Measurements from ENCODE around the gene MUCL3. TPM values are rescaled to one million over a fixed set of nuclear protein-coding genes. Genes with fewer than 3 reads are reported as not detected.

MUCL3 gene
- total and polyA plus RNA-seq, 10 of the 15 experiments (the other 5 are each of a cell fraction or from before 2014, with no cell fraction given) = 0.03 to 1.4 (median 0.61) TPM

DNA sequence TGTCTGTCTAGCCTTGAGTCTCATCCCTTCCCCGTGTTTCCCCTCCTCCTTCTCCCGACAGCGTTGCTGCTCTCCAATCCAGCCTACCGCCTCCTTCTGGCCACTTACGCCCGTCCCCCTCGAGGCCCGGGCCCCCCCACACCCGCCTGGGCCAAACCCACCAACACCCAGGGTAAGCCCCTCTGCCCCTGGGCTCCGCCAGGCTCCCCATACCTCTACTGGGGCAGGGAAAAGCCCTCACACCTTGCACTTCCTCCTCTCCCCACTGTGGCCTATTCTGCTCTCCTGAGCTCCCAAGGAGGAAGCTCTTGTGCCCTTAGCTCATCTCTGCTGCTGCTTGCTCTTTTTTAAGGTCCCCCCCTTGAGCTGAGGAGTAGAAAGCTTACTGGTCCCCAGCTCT lies 45.4 kb upstream of the MUCL3 start:
- Histone ChIP-seq H3K9me3 (replicated peaks; ENCODE audit: control insufficient read depth, insufficient read depth, low read length) (no peaks in the 10 kb centered on the region), H3K79me2 (ENCODE audit: control insufficient read depth, insufficient read depth, low read length) (no peaks in the 10 kb centered on the region), H3K27me3 (replicated peaks in 1 of 2; ENCODE audit: control insufficient read depth in 2 of 2, insufficient read depth in 2 of 2, low read length in 1 of 2) (no peaks in the 10 kb centered on the region), H3K36me3 (ENCODE audit: control insufficient read depth in 2 of 2, insufficient read depth in 2 of 2, low read length in 1 of 2) (peaks cover 4 to 13% of the 10 kb centered on the region in 2 experiments; a peak in 3 of 4 replicates), H3K4me1 (ENCODE audit: control insufficient read depth, insufficient read depth, low read length) (peaks cover 4% of the 10 kb centered on the region), H4K20me1 (ENCODE audit: control insufficient read depth, insufficient read depth) (no peaks in the 10 kb centered on the region), H3K4me2 (ENCODE audit: control insufficient read depth, insufficient read depth) (no peak overlapping the region), H3K9ac (ENCODE audit: control insufficient read depth, insufficient read depth, low read length) (no peak overlapping the region), H3K27ac (ENCODE audit: control insufficient read depth, insufficient read depth) (no peak overlapping the region), H3K4me3 (no peak overlapping the region), H2AFZ (ENCODE audit: control insufficient read depth, low read depth, low read length) (no peak overlapping the region)
- ChIA-PET SMC1A (ENCODE audit: uncharacterized antibody, unreplicated experiment) (interaction anchor here (1.2 to 2.0 kb wide), 5 partner anchors 11 to 166 kb away, joined by 3 to 5 read pairs (median 5); no protein-coding TSS in a partner anchor), POLR2A (interaction anchor here (0.8 to 1.1 kb wide), 3 partner anchors 9 to 74 kb away, joined by 3 to 5 read pairs (median 3); partner anchors contain the start of gene DDR1), RAD21 (ENCODE audit: unreplicated experiment) (interaction anchor here (0.6 to 1.1 kb wide), 3 partner anchors 12 to 18 kb away, joined by 3 to 8 read pairs (median 5); partner anchors contain the start of genes GTF2H4 and VARS2), CTCF (interaction anchor here (0.8 to 1.8 kb wide), 5 partner anchors 9 to 412 kb away, joined by 3 to 6 read pairs (median 4); partner anchors contain the start of gene VARS2)
- TF ChIP-seq SREBF2 (IDR thresholded peaks at IDR 0.05; ENCODE audit: low read length) (no peak), KAT2A (conservative IDR thresholded peaks at IDR 0.05; ENCODE audit: control insufficient read depth, low read depth, low read length) (no peak)
- ATAC-seq (peak; percentile 48), FAIRE-seq (no peak), DNase-seq (ENCODE audit: low read depth, low spot score) (no peak)
- intact Hi-C loops (cut with micrococcal nuclease; ENCODE audit: unreplicated experiment) (no loop called here), in situ Hi-C loops (cut with MboI) (no loop called here)
- 45% methylated on average over 10 of the region's 10 CpGs for WGBS (ENCODE audit: insufficient coverage, insufficient replicate concordance, low lambda C conversion rate, missing lambda C conversion rate)
- BruUV-seq (replicated peaks) = no TSS peak

DNA sequence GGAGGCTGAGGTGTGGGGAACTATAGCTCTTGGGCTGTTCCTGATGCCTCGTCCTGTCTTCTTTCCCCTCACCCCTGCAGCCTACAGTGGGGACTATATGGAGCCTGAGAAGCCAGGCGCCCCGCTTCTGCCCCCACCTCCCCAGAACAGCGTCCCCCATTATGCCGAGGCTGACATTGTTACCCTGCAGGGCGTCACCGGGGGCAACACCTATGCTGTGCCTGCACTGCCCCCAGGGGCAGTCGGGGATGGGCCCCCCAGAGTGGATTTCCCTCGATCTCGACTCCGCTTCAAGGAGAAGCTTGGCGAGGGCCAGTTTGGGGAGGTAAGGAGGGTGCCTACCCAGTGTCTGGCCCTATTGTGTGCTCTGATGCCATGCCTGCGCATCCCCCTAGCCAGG lies 44.2 kb upstream of the MUCL3 start:
- Histone ChIP-seq H2AFZ (ENCODE audit: control insufficient read depth, low read depth, low read length) (no peak overlapping the region), H3K36me3 (ENCODE audit: control insufficient read depth in 2 of 2, insufficient read depth in 2 of 2, low read length in 1 of 2) (peaks cover 4 to 10% of the 10 kb centered on the region in 2 experiments; a peak in 3 of 4 replicates), H3K9me3 (replicated peaks; ENCODE audit: control insufficient read depth, insufficient read depth, low read length) (no peaks in the 10 kb centered on the region), H3K79me2 (ENCODE audit: control insufficient read depth, insufficient read depth, low read length) (no peaks in the 10 kb centered on the region), H3K4me1 (ENCODE audit: control insufficient read depth, insufficient read depth, low read length) (peaks cover 15% of the 10 kb centered on the region), H3K9ac (ENCODE audit: control insufficient read depth, insufficient read depth, low read length) (no peak overlapping the region), H4K20me1 (ENCODE audit: control insufficient read depth, insufficient read depth) (no peaks in the 10 kb centered on the region), H3K4me3 (no peak overlapping the region), H3K27me3 (replicated peaks in 1 of 2; ENCODE audit: control insufficient read depth in 2 of 2, insufficient read depth in 2 of 2, low read length in 1 of 2) (no peaks in the 10 kb centered on the region), H3K27ac (ENCODE audit: control insufficient read depth, insufficient read depth) (no peak overlapping the region), H3K4me2 (ENCODE audit: control insufficient read depth, insufficient read depth) (no peak overlapping the region)
- SMC1A ChIA-PET (ENCODE audit: uncharacterized antibody, unreplicated experiment) = interaction anchor here (1.3 to 2.0 kb wide), 3 partner anchors 10 to 167 kb away, joined by 3 to 5 read pairs (median 5); no protein-coding TSS in a partner anchor
- CTCF ChIA-PET = interaction anchor here (0.7 to 1.8 kb wide), 2 partner anchors 17 to 19 kb away, joined by 3 to 4 read pairs; no protein-coding TSS in a partner anchor
- intact Hi-C loops (cut with micrococcal nuclease; ENCODE audit: unreplicated experiment) (no loop called here), in situ Hi-C loops (cut with MboI) (no loop called here)
- RAD21 ChIA-PET (ENCODE audit: unreplicated experiment) = interaction anchor here (0.7 kb wide), 1 partner anchor 17 kb away, joined by 3 read pairs; the partner anchor contains the start of gene VARS2
- FAIRE-seq = no peak
- POLR2A ChIA-PET = interaction anchor here (1.1 kb wide), 1 partner anchor 75 kb away, joined by 5 read pairs; no protein-coding TSS in a partner anchor
- DNase-seq (ENCODE audit: low read depth, low spot score) = no peak
- WGBS (ENCODE audit: insufficient coverage, insufficient replicate concordance, low lambda C conversion rate, missing lambda C conversion rate) = 52% methylated on average over 13 of the region's 13 CpGs
- no TSS peak for BruUV-seq (replicated peaks)
- no peak for ATAC-seq
- no peak for TF ChIP-seq TARDBP (IDR thresholded peaks at IDR 0.05; ENCODE audit: borderline replicate concordance)
- TF ChIP-seq RELA (IDR thresholded peaks at IDR 0.05; ENCODE audit: borderline replicate concordance, partially characterized antibody) = no peak
- TF ChIP-seq, protein P1, sequence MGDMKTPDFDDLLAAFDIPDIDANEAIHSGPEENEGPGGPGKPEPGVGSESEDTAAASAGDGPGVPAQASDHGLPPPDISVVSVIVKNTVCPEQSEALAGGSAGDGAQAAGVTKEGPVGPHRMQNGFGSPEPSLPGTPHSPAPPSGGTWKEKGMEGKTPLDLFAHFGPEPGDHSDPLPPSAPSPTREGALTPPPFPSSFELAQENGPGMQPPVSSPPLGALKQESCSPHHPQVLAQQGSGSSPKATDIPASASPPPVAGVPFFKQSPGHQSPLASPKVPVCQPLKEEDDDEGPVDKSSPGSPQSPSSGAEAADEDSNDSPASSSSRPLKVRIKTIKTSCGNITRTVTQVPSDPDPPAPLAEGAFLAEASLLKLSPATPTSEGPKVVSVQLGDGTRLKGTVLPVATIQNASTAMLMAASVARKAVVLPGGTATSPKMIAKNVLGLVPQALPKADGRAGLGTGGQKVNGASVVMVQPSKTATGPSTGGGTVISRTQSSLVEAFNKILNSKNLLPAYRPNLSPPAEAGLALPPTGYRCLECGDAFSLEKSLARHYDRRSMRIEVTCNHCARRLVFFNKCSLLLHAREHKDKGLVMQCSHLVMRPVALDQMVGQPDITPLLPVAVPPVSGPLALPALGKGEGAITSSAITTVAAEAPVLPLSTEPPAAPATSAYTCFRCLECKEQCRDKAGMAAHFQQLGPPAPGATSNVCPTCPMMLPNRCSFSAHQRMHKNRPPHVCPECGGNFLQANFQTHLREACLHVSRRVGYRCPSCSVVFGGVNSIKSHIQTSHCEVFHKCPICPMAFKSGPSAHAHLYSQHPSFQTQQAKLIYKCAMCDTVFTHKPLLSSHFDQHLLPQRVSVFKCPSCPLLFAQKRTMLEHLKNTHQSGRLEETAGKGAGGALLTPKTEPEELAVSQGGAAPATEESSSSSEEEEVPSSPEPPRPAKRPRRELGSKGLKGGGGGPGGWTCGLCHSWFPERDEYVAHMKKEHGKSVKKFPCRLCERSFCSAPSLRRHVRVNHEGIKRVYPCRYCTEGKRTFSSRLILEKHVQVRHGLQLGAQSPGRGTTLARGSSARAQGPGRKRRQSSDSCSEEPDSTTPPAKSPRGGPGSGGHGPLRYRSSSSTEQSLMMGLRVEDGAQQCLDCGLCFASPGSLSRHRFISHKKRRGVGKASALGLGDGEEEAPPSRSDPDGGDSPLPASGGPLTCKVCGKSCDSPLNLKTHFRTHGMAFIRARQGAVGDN (IDR thresholded peaks at IDR 0.05) = no peak
- no peak for TF ChIP-seq BRCA1 (IDR thresholded peaks at IDR 0.05; ENCODE audit: low read depth, low read length)
- no peak for TF ChIP-seq LARP7 (IDR thresholded peaks at IDR 0.05)
- no peak for TF ChIP-seq STAT3 (IDR thresholded peaks at IDR 0.05; ENCODE audit: low read depth, low read length)
- no peak for TF ChIP-seq SIX5 (IDR thresholded peaks at IDR 0.05; ENCODE audit: low read depth, low read length, severe bottlenecking)
- no peak for TF ChIP-seq RUNX3 (IDR thresholded peaks at IDR 0.05; ENCODE audit: low read length)
- TF ChIP-seq FOXM1 (IDR thresholded peaks at IDR 0.05; ENCODE audit: low read depth, low read length) = no peak
- TF ChIP-seq HCFC1 (IDR thresholded peaks at IDR 0.05; ENCODE audit: low read length) = no peak
- TF ChIP-seq HDAC6 (IDR thresholded peaks at IDR 0.05; ENCODE audit: unreplicated experiment) = no peak
- no peak for TF ChIP-seq RAD51 (IDR thresholded peaks at IDR 0.05)
- no peak for TF ChIP-seq TCF7 (IDR thresholded peaks at IDR 0.05; ENCODE audit: borderline replicate concordance)
